Measurements from ENCODE around the gene KCNMA1. TPM values are rescaled to one million over a fixed set of nuclear protein-coding genes. Genes with fewer than 3 reads are reported as not detected.

KCNMA1 gene
- total RNA-seq (2021) (0.68 and 0.70 TPM in 2 replicates), Bru-seq, nascent RNA (percentile 17 among the genes with signal in this experiment), BruChase-seq, experiment 1, labeled RNA remaining after a 2-hour chase (percentile 17 among the genes with signal in this experiment), BruChase-seq, experiment 2, labeled RNA remaining after a 6-hour chase (percentile 11 among the genes with signal in this experiment)
- long read RNA-seq, partial matches to known transcripts = 0 of 2 reads
- long read RNA-seq, other reads (novel, unspliced or antisense) = 1 of 2 reads

GRCh38 chr10:77637532-77638320, at the start of gene KCNMA1:
TSS of gene KCNMA1 (minus strand) at chr10:77637808.
- peak in 1 of 2 experiments; percentile 29 for DNase-seq
- Histone ChIP-seq H4K20me1 (ENCODE audit: insufficient read depth) (no peaks in the 10 kb centered on the region), H3K4me1 (replicated peaks; ENCODE audit: insufficient read depth) (peaks cover 19% of the 10 kb centered on the region), H3F3A (ENCODE audit: insufficient read depth, low read depth) (peaks cover 15% of the 10 kb centered on the region), H2AFZ (peak within 1 kb of the TSS; percentile 83), H3K27me3 (ENCODE audit: insufficient read depth, low read depth) (no peaks in the 10 kb centered on the region), H3K9me3 (ENCODE audit: insufficient read depth, low read depth) (no peaks in the 10 kb centered on the region), H3K4me3 (peak within 1 kb of the TSS; percentile 63), H3K36me3 (ENCODE audit: low read depth) (no peaks in the 10 kb centered on the region), H3K4me2 (peak within 1 kb of the TSS; percentile 77), H3K27ac (no peak within 1 kb of the TSS), H3K79me2 (ENCODE audit: low read depth) (no peaks in the 10 kb centered on the region), H3K9me2 (ENCODE audit: insufficient read depth) (no peaks in the 10 kb centered on the region)
- intact Hi-C loops (cut with micrococcal nuclease; ENCODE audit: unreplicated experiment) = no loop called here
- POLR2A ChIA-PET (ENCODE audit: unreplicated experiment) = no interaction called here
- CTCF ChIA-PET = interaction anchor here (0.6 kb wide), 1 partner anchor 472 kb away, joined by 4 read pairs; no protein-coding TSS in a partner anchor
- BruUV-seq (replicated peaks) = no TSS peak
- TF ChIP-seq CTCF (conservative IDR thresholded peaks at IDR 0.05) (no peak), EZH2 (IDR thresholded peaks at IDR 0.05; ENCODE audit: low read depth) (no peak)

GRCh38 chr10:77686650-77687417, 49.2 kb upstream of the KCNMA1 start:
- intact Hi-C loops (cut with micrococcal nuclease; ENCODE audit: unreplicated experiment) = no loop called here
- H3K36me3 ChIP-seq (ENCODE audit: low read depth) = no peaks in the 10 kb centered on the region
- no peaks in the 10 kb centered on the region for H3K4me1 ChIP-seq (replicated peaks; ENCODE audit: insufficient read depth)
- no peak overlapping the region for H3K4me3 ChIP-seq
- H3K4me2 ChIP-seq = no peak overlapping the region
- no TSS peak for BruUV-seq (replicated peaks)
- H3K27me3 ChIP-seq (ENCODE audit: insufficient read depth, low read depth) = peaks cover 23% of the 10 kb centered on the region; the same call in 1 of the 2 replicates
- no peak overlapping the region for H3K27ac ChIP-seq
- no peaks in the 10 kb centered on the region for H4K20me1 ChIP-seq (ENCODE audit: insufficient read depth)
- POLR2A ChIA-PET (ENCODE audit: unreplicated experiment) = no interaction called here
- no peaks in the 10 kb centered on the region for H3K9me2 ChIP-seq (ENCODE audit: insufficient read depth)
- no peak for DNase-seq
- no peaks in the 10 kb centered on the region for H3K9me3 ChIP-seq (ENCODE audit: insufficient read depth, low read depth)
- no peaks in the 10 kb centered on the region for H3K79me2 ChIP-seq (ENCODE audit: low read depth)
- no peak overlapping the region for H2AFZ ChIP-seq
- CTCF ChIA-PET = no interaction called here
- no peak for TF ChIP-seq EZH2 (IDR thresholded peaks at IDR 0.05; ENCODE audit: low read depth)
- no peak for TF ChIP-seq CTCF (conservative IDR thresholded peaks at IDR 0.05)
- H3F3A ChIP-seq (ENCODE audit: insufficient read depth, low read depth) = no peaks in the 10 kb centered on the region

- H3K79me2 ChIP-seq (ENCODE audit: low read depth) = no peaks in the 10 kb centered on the region
- TF ChIP-seq CTCF (conservative IDR thresholded peaks at IDR 0.05) (no peak), EZH2 (IDR thresholded peaks at IDR 0.05; ENCODE audit: low read depth) (no peak)
- no peak for DNase-seq
- no peak overlapping the region for H3K27ac ChIP-seq
- H3K4me2 ChIP-seq = no peak overlapping the region
- H3K9me3 ChIP-seq (ENCODE audit: insufficient read depth, low read depth) = no peaks in the 10 kb centered on the region
- ChIA-PET POLR2A (ENCODE audit: unreplicated experiment) (interaction anchor here (0.6 kb wide), 1 partner anchor 10 kb away, joined by 5 read pairs; no protein-coding TSS in a partner anchor), CTCF (no interaction called here)
- H3K27me3 ChIP-seq (ENCODE audit: insufficient read depth, low read depth) = peaks cover 23% of the 10 kb centered on the region; the same call in 1 of the 2 replicates
- no peak overlapping the region for H2AFZ ChIP-seq
- H3F3A ChIP-seq (ENCODE audit: insufficient read depth, low read depth) = no peaks in the 10 kb centered on the region
- no peaks in the 10 kb centered on the region for H4K20me1 ChIP-seq (ENCODE audit: insufficient read depth)
- no peaks in the 10 kb centered on the region for H3K4me1 ChIP-seq (replicated peaks; ENCODE audit: insufficient read depth)
- H3K4me3 ChIP-seq = no peak overlapping the region
- BruUV-seq (replicated peaks) = no TSS peak
- intact Hi-C loops (cut with micrococcal nuclease; ENCODE audit: unreplicated experiment) = no loop called here
- no peaks in the 10 kb centered on the region for H3K36me3 ChIP-seq (ENCODE audit: low read depth)
- H3K9me2 ChIP-seq (ENCODE audit: insufficient read depth) = no peaks in the 10 kb centered on the region
Observed at GRCh38 chr10:77686096-77686495, 48.5 kb upstream of the KCNMA1 start.

Measured in PC-9 (cell line).